ENCODE measurements around the gene LMNTD2.

- TF ChIP-seq CTCF (IDR thresholded peaks at IDR 0.05; ENCODE audit: insufficient read depth, low read length) (no peak), GABPA (IDR thresholded peaks at IDR 0.05; ENCODE audit: low read depth) (no peak), POLR2AphosphoS5 (IDR thresholded peaks at IDR 0.05; ENCODE audit: low read depth) (no peak), REST (IDR thresholded peaks at IDR 0.05; ENCODE audit: insufficient replicate concordance, low read depth) (no peak)
Measured at GRCh38 chr11:608791-609251, 48.3 kb upstream of the LMNTD2 start.
